Neural crest cell (in vitro differentiated cells): ENCODE data around the gene PGAP2. TPM values are rescaled to one million over a fixed set of nuclear protein-coding genes. Genes with fewer than 3 reads are reported as not detected.

ENCODE experiments used
- DNase-seq: peaks from one replicate; pipeline ENCODE4 v3.0.0; 2021; ENCODE audit warnings: low read depth, mixed read lengths, low spot score
- H3K27ac Mint-ChIP-seq: one replicate; pipeline ENCODE4 v1.8.0; 2021; ENCODE audit warnings: mild to moderate bottlenecking, mixed read lengths; ENCODE audit not compliant: unreplicated experiment
- H3K27me3 Mint-ChIP-seq: 2 replicates; pipeline ENCODE4 v1.8.0; 2021; ENCODE audit warnings: low read depth, mild to moderate bottlenecking, mixed read lengths
- H3K36me3 Mint-ChIP-seq: 2 replicates; pipeline ENCODE4 v1.8.0; 2021; ENCODE audit warnings: low read depth, mild to moderate bottlenecking, mixed read lengths
- H3K4me1 Mint-ChIP-seq: 2 replicates; pipeline ENCODE4 v1.8.0; 2021; ENCODE audit warnings: mixed read lengths
- H3K4me3 Mint-ChIP-seq: one replicate; pipeline ENCODE4 v1.8.0; 2021; ENCODE audit warnings: mild to moderate bottlenecking, mixed read lengths
- H3K9me3 Mint-ChIP-seq: 2 replicates; pipeline ENCODE4 v1.8.0; 2021; ENCODE audit warnings: mixed read lengths
- CTCF ChIP-seq: fragments of 200-600 bp; sonication (generic); conservative IDR thresholded peaks from 2 replicates; pipeline ENCODE4 v1.5.0; 2021; ENCODE audit warnings: antibody characterized with exemption, mild to moderate bottlenecking
- total RNA-seq: library from RNA; stranded (reverse); gene quantifications from 2 replicates; pipeline ENCODE4 v1.2.1, GENCODE V29; 2021

Gene PGAP2
- total RNA-seq, 1 donor from 2014 or later, result 34.8 TPM

- no peak for DNase-seq
- Mint-ChIP-seq H3K4me1 (peaks cover 28% of the 10 kb centered on the region), H3K27ac (peak overlapping the region; percentile 88), H3K36me3 (peaks cover 30% of the 10 kb centered on the region), H3K4me3 (no peak overlapping the region), H3K9me3 (no peaks in the 10 kb centered on the region), H3K27me3 (no peaks in the 10 kb centered on the region)
- TF ChIP-seq CTCF, result no peak
Observed at GRCh38 chr11:3830730-3831129, 22.4 kb downstream of the PGAP2 start.

GRCh38 chr11:3831378-3832239 is 23.2 kb downstream of the PGAP2 start:
- Mint-ChIP-seq H3K4me1 (peaks cover 23% of the 10 kb centered on the region), H3K4me3 (no peak overlapping the region), H3K36me3 (peaks cover 30% of the 10 kb centered on the region), H3K27me3 (no peaks in the 10 kb centered on the region), H3K27ac (peak overlapping the region; percentile 59), H3K9me3 (no peaks in the 10 kb centered on the region)
- TF ChIP-seq CTCF, result no peak
- DNase-seq, result no peak

- Mint-ChIP-seq H3K4me3 (no peak overlapping the region), H3K27ac (no peak overlapping the region), H3K4me1 (peaks cover 22% of the 10 kb centered on the region), H3K27me3 (no peaks in the 10 kb centered on the region), H3K36me3 (peaks cover 25% of the 10 kb centered on the region), H3K9me3 (no peaks in the 10 kb centered on the region)
- TF ChIP-seq CTCF, result no peak
- DNase-seq, result no peak
Observed at GRCh38 chr11:3832816-3833215, 24.5 kb downstream of the PGAP2 start.

- Mint-ChIP-seq H3K27ac (no peak overlapping the region), H3K4me3 (no peak overlapping the region), H3K36me3 (peaks cover 21% of the 10 kb centered on the region), H3K9me3 (no peaks in the 10 kb centered on the region), H3K4me1 (peaks cover 23% of the 10 kb centered on the region), H3K27me3 (no peaks in the 10 kb centered on the region)
- TF ChIP-seq CTCF, result no peak
- DNase-seq, result no peak
Observed at GRCh38 chr11:3833449-3833848, 25.1 kb downstream of the PGAP2 start.

- TF ChIP-seq CTCF, result no peak
- DNase-seq, result no peak
- Mint-ChIP-seq H3K4me3 (no peak overlapping the region), H3K4me1 (peaks cover 30% of the 10 kb centered on the region), H3K27ac (peak overlapping the region; percentile 27), H3K9me3 (no peaks in the 10 kb centered on the region), H3K36me3 (peaks cover 21% of the 10 kb centered on the region), H3K27me3 (no peaks in the 10 kb centered on the region)
Observed at GRCh38 chr11:3834349-3834663, 25.9 kb downstream of the PGAP2 start.
